ENCODE results near the gene BSND. TPM values are rescaled to one million over a fixed set of nuclear protein-coding genes. Genes with fewer than 3 reads are reported as not detected.

Gene BSND
- total RNA-seq, 3 donors from 2014 or later, result not detected

DNA sequence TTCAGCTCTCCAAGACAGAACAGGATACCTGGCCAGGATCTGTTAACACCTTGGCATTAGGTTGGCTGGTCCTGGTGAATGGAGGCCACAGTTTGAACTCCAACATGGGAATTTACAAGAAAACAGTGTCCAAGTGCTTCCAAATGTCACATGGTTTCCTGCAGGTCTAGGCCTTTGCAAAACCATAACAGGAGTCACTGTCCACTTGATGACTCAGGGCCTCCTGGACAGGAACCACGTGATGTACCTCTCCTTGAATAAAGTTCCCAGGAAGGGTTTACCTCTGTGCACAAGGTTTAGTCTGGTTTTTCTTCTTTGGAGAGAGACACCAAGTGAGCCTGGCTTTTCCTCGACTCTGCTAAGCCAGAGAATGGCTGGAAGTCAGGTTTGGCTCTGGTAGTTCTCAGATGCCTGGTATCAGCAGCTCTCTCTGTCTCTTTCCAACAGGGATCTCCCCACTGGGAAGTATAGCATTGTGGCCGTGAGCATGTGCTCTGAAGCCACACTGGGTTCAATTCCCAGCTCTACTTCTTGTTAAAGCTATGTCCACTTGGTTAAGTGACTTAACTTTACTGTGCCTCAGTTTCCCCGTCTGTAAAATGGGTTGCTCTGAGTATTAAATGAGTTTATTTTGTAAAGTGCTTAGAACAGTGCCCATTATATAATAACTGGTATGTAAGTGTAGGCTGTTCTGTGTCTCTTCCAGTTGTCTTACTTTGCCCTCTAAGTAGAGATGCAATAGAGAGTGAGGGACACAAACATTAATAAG is 45.6 kb upstream of the BSND start:
- no peak overlapping the region for H3K4me3 ChIP-seq
- ATAC-seq (peak; percentile 52), DNase-seq (no peak)
- peaks cover 8% of the 10 kb centered on the region for H3K4me1 ChIP-seq (ENCODE audit: low read depth)
- TF ChIP-seq, protein P1, sequence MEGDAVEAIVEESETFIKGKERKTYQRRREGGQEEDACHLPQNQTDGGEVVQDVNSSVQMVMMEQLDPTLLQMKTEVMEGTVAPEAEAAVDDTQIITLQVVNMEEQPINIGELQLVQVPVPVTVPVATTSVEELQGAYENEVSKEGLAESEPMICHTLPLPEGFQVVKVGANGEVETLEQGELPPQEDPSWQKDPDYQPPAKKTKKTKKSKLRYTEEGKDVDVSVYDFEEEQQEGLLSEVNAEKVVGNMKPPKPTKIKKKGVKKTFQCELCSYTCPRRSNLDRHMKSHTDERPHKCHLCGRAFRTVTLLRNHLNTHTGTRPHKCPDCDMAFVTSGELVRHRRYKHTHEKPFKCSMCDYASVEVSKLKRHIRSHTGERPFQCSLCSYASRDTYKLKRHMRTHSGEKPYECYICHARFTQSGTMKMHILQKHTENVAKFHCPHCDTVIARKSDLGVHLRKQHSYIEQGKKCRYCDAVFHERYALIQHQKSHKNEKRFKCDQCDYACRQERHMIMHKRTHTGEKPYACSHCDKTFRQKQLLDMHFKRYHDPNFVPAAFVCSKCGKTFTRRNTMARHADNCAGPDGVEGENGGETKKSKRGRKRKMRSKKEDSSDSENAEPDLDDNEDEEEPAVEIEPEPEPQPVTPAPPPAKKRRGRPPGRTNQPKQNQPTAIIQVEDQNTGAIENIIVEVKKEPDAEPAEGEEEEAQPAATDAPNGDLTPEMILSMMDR (IDR thresholded peaks at IDR 0.05), result no peak
- intact Hi-C loops (cut with DNase I, micrococcal nuclease), result loop anchor here in 1 of 2 donors (5.0 kb wide), 1 partner anchor 44 kb away; the partner anchor contains the start of gene BSND
- peaks cover 6% of the 10 kb centered on the region for H3K9me3 ChIP-seq
- H3K36me3 ChIP-seq (ENCODE audit: low read depth), result no peaks in the 10 kb centered on the region

DNA sequence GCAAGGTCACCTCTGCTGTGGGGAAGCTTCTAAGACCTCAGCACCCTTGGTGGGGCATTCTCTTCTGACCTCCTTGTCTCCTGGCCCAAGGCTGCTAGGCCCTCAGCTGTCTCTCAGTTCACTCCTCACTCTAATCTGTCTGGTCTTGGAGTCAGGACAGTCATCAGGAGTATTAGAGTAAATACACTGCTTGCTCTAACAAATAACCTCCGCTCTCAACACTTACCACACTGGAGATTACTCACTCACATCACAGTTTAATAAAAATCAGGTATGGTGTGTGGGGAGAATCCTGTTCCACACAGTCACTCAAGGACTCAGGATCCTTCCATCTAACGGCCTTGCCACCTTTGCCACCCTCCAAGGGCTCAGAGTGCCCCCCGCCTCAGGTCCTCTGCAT is 44.9 kb upstream of the BSND start:
- Histone ChIP-seq H3K4me1 (ENCODE audit: low read depth) (peaks cover 8% of the 10 kb centered on the region), H3K9me3 (peaks cover 8% of the 10 kb centered on the region), H3K36me3 (ENCODE audit: low read depth) (no peaks in the 10 kb centered on the region), H3K4me3 (no peak overlapping the region)
- no peak for DNase-seq
- ATAC-seq, result no peak
- TF ChIP-seq, protein P1 (IDR thresholded peaks at IDR 0.05), result no peak
- intact Hi-C loops (cut with DNase I, micrococcal nuclease), result loop anchor here in 1 of 2 donors (5.0 kb wide), 1 partner anchor 43 kb away; the partner anchor contains the start of gene BSND

DNA sequence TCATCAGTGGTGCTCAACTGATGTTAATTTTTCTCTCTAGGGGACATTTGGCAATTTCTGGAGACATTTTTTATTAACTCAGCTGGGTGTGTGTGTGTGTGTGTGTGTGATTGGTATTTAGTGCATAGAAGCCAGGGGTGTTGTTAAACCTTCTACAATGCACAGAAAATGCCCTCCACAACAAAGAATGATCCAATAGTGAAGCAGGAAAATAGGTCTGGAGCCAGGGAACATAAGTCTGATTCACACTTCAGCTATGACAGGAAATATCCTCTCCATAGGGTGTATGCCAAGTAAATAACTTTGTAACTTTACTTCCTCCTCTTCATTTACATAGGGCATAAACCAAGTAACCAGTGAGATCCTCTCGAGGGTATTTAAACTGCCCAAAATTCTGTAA is 43.4 kb upstream of the BSND start:
- ATAC-seq (peak; percentile 73), DNase-seq (no peak)
- Histone ChIP-seq H3K36me3 (ENCODE audit: low read depth) (no peaks in the 10 kb centered on the region), H3K4me1 (ENCODE audit: low read depth) (peaks cover 5% of the 10 kb centered on the region), H3K4me3 (no peak overlapping the region), H3K9me3 (peaks cover 8% of the 10 kb centered on the region)
- intact Hi-C loops (cut with DNase I, micrococcal nuclease), result no loop called here
- TF ChIP-seq, protein P1 (IDR thresholded peaks at IDR 0.05), result no peak

DNA sequence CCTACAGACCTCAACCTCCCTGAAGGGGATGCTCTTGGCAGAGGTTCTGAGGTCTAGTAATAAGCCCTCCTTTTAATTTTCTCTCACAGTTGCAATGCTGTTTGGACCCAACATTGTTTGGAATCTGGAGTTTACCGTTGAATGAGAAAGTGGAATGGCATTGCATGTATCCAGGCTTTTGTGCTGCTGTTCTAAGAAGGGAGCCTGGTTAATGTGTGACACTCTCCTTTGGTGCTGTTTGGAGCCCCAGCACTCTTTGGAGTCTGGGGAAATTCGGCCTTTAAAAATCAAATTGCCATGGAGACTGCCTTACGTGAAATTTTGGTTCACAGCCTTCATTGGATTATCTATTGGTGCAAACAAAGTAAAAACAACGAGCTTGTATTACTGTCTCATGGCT is 42.0 kb upstream of the BSND start:
- Histone ChIP-seq H3K9me3 (peaks cover 8% of the 10 kb centered on the region), H3K36me3 (ENCODE audit: low read depth) (no peaks in the 10 kb centered on the region), H3K4me1 (ENCODE audit: low read depth) (no peaks in the 10 kb centered on the region), H3K4me3 (no peak overlapping the region)
- intact Hi-C loops (cut with DNase I, micrococcal nuclease), result no loop called here
- ATAC-seq, result no peak
- no peak for DNase-seq
- TF ChIP-seq, protein P1 (IDR thresholded peaks at IDR 0.05), result no peak

DNA sequence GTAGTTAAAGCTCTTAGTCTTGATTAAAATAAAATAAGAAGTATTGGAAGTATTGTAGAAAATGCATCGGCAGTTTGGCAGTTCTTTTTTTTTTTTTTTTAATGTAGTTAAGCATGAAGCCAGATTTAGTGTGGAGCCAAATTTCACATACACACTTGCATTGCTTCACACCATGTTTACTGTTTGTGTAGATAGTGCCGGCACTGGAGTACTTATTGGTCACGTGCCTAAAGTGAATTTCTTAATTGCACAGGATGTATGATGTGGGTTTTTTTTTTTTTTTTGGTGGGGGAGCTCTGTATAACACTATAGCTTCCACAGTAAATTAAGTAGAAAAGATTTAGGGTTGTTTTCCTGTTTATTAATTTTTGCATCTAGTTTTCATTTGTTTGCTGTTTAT is 39.5 kb upstream of the BSND start:
- no peaks in the 10 kb centered on the region for H3K4me1 ChIP-seq (ENCODE audit: low read depth)
- intact Hi-C loops (cut with DNase I, micrococcal nuclease), result no loop called here
- DNase-seq (no peak), ATAC-seq (no peak)
- TF ChIP-seq, protein P1 (IDR thresholded peaks at IDR 0.05), result no peak
- H3K36me3 ChIP-seq (ENCODE audit: low read depth), result no peaks in the 10 kb centered on the region
- peaks cover 8% of the 10 kb centered on the region for H3K9me3 ChIP-seq
- H3K4me3 ChIP-seq, result no peak overlapping the region
